ENCODE results near the gene ZSCAN5A. TPM values are rescaled to one million over a fixed set of nuclear protein-coding genes. Genes with fewer than 3 reads are reported as not detected.
A peak's percentile ranks its signal among the peaks of the same experiment; 100 is the strongest.

Gene ZSCAN5A
- polyA plus RNA-seq, 1 of the 3 experiments (the other 2 are of a cell fraction): 6.8 TPM

- Histone ChIP-seq H3K27ac (ENCODE audit: low read depth in 2 of 2, low read length in 1 of 2) (peak overlapping the region in 1 of 2 experiments; percentile 66; a peak in 2 of 4 replicates), H3K4me2 (peak overlapping the region; percentile 67), H3K4me1 (ENCODE audit: control insufficient read depth in 1 of 2, insufficient read depth in 2 of 2, low read depth in 1 of 2, low read length in 1 of 2) (no peaks in the 10 kb centered on the region), H3K9me3 (no peaks in the 10 kb centered on the region), H3K79me2 (ENCODE audit: insufficient read depth) (no peaks in the 10 kb centered on the region), H3K9me2 (no peaks in the 10 kb centered on the region), H3K9ac (peak overlapping the region; percentile 37; the same call in 1 of the 2 replicates), H3K36me3 (replicated peaks in 1 of 2; ENCODE audit: control insufficient read depth in 1 of 2, insufficient read depth in 2 of 2, low read length in 1 of 2) (no peaks in the 10 kb centered on the region), H2AFZ (ENCODE audit: low read depth) (peak overlapping the region; percentile 78; the same call in 1 of the 2 replicates), H3K4me3 (ENCODE audit: low read depth in 2 of 2, low read length in 1 of 2) (no peak overlapping the region), H3F3A (replicated peaks; ENCODE audit: insufficient read depth) (peaks cover 3% of the 10 kb centered on the region), H4K20me1 (ENCODE audit: insufficient read depth) (no peaks in the 10 kb centered on the region), H3K27me3 (ENCODE audit: insufficient read depth) (no peaks in the 10 kb centered on the region)
- POLR2A ChIA-PET: no interaction called here
- DNase-seq: no peak
- TF ChIP-seq TCF12 (IDR thresholded peaks at IDR 0.05): peak; percentile 53; the same call in 1 of the 2 replicates
- peak; percentile 45; the same call in 1 of the 2 replicates for TF ChIP-seq FOSL2 (IDR thresholded peaks at IDR 0.05; ENCODE audit: borderline replicate concordance, low read depth)
- TF ChIP-seq POLR2AphosphoS5 (IDR thresholded peaks at IDR 0.05; ENCODE audit: low read depth, low read length): no peak
- 61% methylated on average over 7 of the region's 7 CpGs for WGBS (ENCODE audit: low lambda C conversion rate)
- CTCF ChIA-PET: interaction anchor here (3.0 kb wide), 1 partner anchor 7 kb away, joined by 15 read pairs; no protein-coding TSS in a partner anchor
These were observed 69.4 kb downstream of the ZSCAN5A start for GRCh38 chr19:56245121-56245740.

GRCh38 chr19:56223481-56223880, 91.2 kb downstream of the ZSCAN5A start:
- no peaks in the 10 kb centered on the region for H3K9me3 ChIP-seq
- no peaks in the 10 kb centered on the region for H3K4me1 ChIP-seq (ENCODE audit: control insufficient read depth in 1 of 2, insufficient read depth in 2 of 2, low read depth in 1 of 2, low read length in 1 of 2)
- no peaks in the 10 kb centered on the region for H3F3A ChIP-seq (replicated peaks; ENCODE audit: insufficient read depth)
- no peak overlapping the region for H3K4me3 ChIP-seq (ENCODE audit: low read depth in 2 of 2, low read length in 1 of 2)
- no peaks in the 10 kb centered on the region for H4K20me1 ChIP-seq (ENCODE audit: insufficient read depth)
- POLR2A ChIA-PET: no interaction called here
- no peak overlapping the region for H3K4me2 ChIP-seq
- no peak overlapping the region for H2AFZ ChIP-seq (ENCODE audit: low read depth)
- CTCF ChIA-PET: interaction anchor here (1.1 kb wide), 1 partner anchor 30 kb away, joined by 3 read pairs; no protein-coding TSS in a partner anchor
- no peaks in the 10 kb centered on the region for H3K9me2 ChIP-seq
- H3K9ac ChIP-seq: no peak overlapping the region
- H3K79me2 ChIP-seq (ENCODE audit: insufficient read depth): no peaks in the 10 kb centered on the region
- no peak for DNase-seq
- no peaks in the 10 kb centered on the region for H3K36me3 ChIP-seq (replicated peaks in 1 of 2; ENCODE audit: control insufficient read depth in 1 of 2, insufficient read depth in 2 of 2, low read length in 1 of 2)
- no peaks in the 10 kb centered on the region for H3K27me3 ChIP-seq (ENCODE audit: insufficient read depth)
- WGBS (ENCODE audit: low lambda C conversion rate): 66% methylated on average over 7 of the region's 9 CpGs
- H3K27ac ChIP-seq (ENCODE audit: low read depth in 2 of 2, low read length in 1 of 2): no peak overlapping the region
- TF ChIP-seq FOSL2 (IDR thresholded peaks at IDR 0.05; ENCODE audit: borderline replicate concordance, low read depth): no peak

- Histone ChIP-seq H3K9ac (no peak overlapping the region), H4K20me1 (ENCODE audit: insufficient read depth) (no peaks in the 10 kb centered on the region), H3K9me3 (no peaks in the 10 kb centered on the region), H3K79me2 (ENCODE audit: insufficient read depth) (no peaks in the 10 kb centered on the region), H3F3A (replicated peaks; ENCODE audit: insufficient read depth) (no peaks in the 10 kb centered on the region), H3K9me2 (no peaks in the 10 kb centered on the region), H3K36me3 (replicated peaks in 1 of 2; ENCODE audit: control insufficient read depth in 1 of 2, insufficient read depth in 2 of 2, low read length in 1 of 2) (no peaks in the 10 kb centered on the region), H3K4me2 (no peak overlapping the region), H3K27me3 (ENCODE audit: insufficient read depth) (no peaks in the 10 kb centered on the region), H3K27ac (ENCODE audit: low read depth in 2 of 2, low read length in 1 of 2) (no peak overlapping the region), H2AFZ (ENCODE audit: low read depth) (no peak overlapping the region), H3K4me3 (ENCODE audit: low read depth in 2 of 2, low read length in 1 of 2) (no peak overlapping the region), H3K4me1 (ENCODE audit: control insufficient read depth in 1 of 2, insufficient read depth in 2 of 2, low read depth in 1 of 2, low read length in 1 of 2) (no peaks in the 10 kb centered on the region)
- TF ChIP-seq POLR2AphosphoS5 (IDR thresholded peaks at IDR 0.05; ENCODE audit: low read depth, low read length) (no peak), USF2 (IDR thresholded peaks at IDR 0.05; ENCODE audit: borderline replicate concordance, low read depth, low read length) (no peak), RCOR1 (IDR thresholded peaks at IDR 0.05; ENCODE audit: low read length) (no peak), JUND (IDR thresholded peaks at IDR 0.05) (no peak), CTCF (IDR thresholded peaks at IDR 0.05) (no peak), RAD21 (IDR thresholded peaks at IDR 0.05; ENCODE audit: low read length) (no peak), CHD2 (IDR thresholded peaks at IDR 0.05; ENCODE audit: low read length, partially characterized antibody) (no peak)
- 97% methylated on average over 3 of the region's 6 CpGs for WGBS (ENCODE audit: low lambda C conversion rate)
- DNase-seq: no peak
- CTCF ChIA-PET: interaction anchor here (0.7 to 1.1 kb wide), 3 partner anchors 29 to 157 kb away, joined by 3 to 4 read pairs (median 3); no protein-coding TSS in a partner anchor
- POLR2A ChIA-PET: no interaction called here
These were observed 91.7 kb downstream of the ZSCAN5A start for GRCh38 chr19:56222901-56223300.
